Ammon's horn (tissue), 1 donor: ENCODE data around the gene CSNK1G1.
"Not testable (repeated sequence)": the region's sequence is repeated elsewhere in the genome, so short reads cannot be mapped to it uniquely, and the experiment has no call there.

ENCODE experiments used
- DNase-seq: peaks from one replicate; pipeline ENCODE4 v3.0.0-alpha.2; 2016; ENCODE audit warnings: low spot score

CSNK1G1 gene

DNA sequence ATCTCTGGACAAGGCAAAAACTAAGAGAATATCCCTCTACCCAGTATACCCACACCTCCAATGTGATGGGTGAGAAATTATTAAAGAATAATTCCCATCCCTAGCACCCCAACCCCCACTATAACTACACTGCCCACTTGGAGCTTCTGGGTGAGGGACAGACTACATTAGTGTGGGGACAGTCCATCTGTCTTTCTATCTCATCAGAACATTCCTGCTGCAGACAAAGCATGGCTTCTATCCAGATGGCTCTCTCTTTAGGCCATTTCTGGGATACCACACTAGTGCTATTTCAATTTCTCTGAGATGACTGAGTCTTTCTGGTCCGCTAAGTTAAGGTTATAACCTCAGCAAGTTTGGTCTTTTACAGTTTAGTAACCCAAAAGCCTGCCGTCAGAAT is 6.6 kb downstream of the CSNK1G1 start:
- DNase-seq = no peak

DNA sequence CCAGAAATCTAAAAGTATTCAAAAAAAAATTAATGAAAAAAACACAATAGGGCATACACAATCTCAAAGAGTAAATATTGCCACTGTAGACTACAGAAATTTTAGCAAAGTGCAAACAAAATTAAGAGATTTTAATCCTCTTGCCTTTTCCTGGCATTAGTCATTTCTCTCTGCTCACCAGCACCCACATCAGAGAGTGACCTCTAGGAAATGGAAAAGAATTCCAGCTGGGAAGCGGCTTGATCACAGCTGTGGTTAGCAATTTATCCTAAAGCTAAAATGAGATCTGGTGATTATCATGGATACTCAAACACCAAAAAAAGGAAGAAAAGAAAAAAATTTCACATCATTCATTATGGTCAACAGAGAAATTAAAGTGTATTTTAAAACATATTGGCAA is 7.5 kb downstream of the CSNK1G1 start:
- no peak for DNase-seq

DNA sequence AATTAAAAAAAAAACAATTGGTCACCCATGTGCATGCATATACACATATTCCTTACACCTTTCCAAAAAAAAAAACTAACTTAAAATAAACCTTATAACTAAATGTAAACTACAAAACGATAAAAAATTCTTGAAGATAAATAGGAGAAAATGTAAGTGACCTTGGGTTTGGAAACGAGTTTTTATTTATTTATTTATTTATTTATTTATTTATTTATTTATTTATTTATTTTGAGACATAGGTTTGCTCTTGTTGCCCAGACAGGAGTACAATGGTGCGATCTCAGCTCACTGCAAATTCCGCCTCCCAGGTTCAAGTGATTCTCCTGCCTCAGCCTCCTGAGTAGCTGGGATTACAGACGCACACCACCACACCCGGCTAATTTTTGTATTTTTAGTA is 9.7 kb downstream of the CSNK1G1 start:
- not testable (repeated sequence) for DNase-seq

DNA sequence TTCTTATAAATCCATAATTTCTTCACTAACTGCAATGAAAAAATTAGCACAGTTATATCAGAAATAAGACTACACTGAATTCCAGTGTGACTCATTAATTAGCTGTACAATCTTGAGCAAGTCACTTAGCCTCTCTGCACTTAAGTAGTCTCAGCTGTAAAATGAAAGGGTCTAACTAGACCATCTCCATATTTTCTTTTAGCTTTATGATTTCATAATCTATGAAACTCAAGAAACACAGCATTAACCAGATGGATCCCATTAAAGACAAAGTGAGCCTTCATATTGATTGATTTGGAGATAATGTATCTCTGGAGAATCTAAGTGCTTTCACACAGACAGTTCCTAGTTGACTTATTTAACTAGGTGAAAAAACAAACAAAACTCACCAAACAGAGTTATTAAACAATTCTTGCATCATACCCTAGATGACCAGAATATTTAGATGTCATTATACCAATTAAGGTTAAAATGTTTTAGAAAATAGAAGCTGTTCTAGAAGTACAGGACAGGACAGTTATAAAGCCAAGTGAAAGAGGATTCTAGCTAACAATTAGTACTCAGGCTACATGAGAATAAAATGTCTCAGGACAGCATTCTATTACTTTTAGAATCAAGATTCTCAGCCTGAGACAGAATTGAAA is 11.2 kb downstream of the CSNK1G1 start:
- DNase-seq = no peak

DNA sequence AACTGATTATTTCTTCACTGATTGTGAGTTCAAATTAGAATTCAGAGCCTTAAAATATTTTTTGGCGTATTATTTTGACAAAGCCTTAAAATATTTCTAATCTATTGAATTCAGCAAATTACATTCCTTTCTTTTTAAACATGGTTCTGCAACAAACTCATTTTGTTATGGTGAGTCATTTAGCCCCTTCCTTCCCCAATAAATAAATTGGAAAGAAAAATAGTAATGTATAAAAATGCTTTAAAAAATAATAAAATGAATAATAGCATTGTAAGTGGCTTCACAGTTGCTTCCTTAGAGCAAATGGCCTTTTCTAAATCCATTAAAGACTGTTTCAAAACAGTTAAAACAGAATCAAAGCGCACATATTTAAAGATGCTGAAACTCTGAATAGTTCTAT is 12.1 kb downstream of the CSNK1G1 start:
- DNase-seq = no peak

DNA sequence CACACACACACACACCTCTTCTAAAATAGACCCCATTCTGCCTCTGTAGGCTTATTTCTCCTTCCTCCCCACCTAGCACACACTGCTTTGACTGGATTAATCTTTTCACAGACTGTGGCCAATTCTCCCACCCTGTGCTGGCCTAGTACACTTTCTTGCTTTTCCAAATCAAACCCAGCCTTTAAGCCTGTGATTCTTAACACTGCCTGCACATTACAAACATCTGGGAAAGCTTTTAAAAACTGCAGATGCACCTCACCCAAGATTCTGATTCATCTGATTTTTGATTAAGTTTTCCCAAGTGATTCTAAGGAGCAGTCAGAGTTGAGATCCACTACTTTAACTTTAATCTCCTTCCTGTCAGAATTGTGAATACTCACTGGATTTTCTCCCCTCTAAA is 12.8 kb downstream of the CSNK1G1 start:
- DNase-seq = no peak

DNA sequence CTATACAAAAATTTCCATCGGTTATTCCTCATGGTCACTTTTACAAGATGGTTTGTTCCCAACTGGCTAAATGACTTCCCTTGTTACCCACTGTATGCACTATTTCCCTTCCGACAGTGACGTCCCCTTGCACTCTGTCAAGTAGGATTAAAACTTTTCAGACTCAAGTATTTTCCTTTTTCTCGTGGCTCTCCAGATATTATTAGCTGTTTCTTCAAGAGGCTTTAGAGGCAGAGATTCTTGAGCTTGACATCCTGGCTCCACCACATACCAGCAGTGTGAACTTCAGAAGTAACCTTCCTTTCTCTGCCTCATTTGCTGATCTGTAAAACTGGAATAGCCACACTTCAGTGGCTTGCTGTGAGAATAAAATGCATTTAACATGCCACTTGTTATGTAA is 14.0 kb downstream of the CSNK1G1 start:
- no peak for DNase-seq

DNA sequence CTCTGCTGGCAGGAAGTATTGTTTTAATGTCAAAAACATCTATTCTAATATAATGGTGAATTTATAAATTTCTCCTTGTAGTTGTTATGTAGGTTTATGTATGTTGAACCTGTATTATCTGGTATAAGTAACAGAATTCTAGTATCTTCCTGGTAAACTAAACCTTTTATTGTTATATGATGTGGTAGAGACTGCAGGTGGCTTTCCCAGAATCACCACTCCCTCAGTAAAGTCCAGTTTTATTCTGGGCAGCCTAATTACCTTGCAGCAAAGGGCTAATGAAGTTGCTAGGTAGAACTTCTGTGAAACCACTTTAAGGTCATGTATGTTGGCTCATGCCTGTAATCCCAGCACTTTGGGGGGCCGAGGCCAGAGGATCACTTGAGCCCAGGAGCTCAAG is 15.6 kb downstream of the CSNK1G1 start:
- DNase-seq = no peak

DNA sequence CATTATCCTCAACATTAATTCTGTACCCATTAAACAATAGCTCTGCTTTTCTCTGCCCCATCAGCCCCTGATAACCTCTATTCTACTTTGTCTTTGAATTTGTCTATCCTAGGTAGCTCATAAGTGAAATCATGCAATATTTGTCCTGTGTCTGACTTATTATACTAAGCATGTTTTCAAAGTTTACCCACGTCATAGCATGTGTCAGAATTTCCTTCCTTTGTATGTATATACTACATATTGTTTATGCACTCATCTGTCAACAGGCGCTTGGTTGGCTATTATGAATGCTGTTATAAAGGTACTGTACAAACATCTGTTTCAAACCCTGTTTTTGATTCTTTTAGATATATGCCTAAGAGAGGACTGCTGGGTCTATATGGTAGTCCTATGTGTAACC is 18.2 kb downstream of the CSNK1G1 start:
- no peak for DNase-seq

DNA sequence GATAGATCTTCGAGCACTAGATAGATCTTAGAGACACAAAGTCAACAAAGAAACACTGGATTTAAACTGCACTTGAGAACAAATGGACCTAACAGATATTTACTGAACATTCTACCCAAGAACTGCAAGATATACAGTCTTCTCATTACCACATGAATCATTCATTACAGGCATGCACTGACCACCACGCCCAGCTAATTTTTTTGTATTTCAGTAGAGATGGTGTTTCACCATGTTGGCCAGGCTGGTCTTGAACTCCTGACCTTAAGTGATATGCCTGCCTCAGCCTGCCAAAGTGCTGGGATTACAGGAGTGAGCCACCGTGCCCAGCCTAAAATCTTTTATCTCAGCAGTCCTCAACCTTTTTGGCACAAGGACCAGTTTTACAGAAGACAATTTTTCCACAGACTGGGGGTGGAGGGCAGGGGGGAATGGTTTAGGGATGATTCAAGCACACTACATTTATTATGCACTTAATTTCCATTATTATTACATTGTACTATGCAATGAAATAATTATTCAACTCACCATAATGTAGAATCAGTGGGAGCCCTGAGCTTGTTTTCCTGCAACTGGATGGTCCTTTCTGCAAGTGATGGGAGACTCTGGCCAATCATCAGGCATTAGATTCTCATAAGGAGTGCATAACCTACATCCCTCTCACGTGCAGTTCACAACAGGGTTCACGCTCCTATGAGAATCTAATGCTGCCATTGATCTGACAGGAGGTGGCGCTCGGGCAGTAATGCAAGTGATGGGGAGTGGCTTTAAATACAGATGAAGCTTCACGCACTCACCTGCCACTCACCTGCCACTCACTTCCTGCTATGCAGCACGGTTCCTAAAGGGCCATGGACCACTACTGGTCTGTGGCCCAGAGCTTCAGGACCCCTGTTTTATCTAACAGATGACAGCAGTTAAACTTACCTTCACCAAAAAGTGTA is 21.7 kb downstream of the CSNK1G1 start:
- DNase-seq = no peak

DNA sequence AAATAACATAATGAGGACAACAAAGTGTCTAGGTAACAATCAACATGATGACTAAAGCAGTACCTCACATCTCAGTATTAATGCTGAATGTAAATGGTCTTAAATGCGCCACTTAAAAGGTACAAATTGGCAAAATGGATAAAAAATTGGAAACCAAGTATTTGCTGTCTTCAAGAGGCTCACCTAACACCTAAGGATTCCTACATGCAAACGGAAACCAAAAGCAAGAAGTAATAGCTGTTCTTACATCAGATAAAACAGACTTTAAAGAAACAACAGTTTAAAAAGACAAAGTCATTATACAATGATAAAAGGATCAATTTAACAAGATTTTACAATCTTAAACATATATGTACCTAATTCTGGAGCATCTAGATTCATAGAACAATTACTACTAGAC is 22.5 kb downstream of the CSNK1G1 start:
- no peak for DNase-seq

DNA sequence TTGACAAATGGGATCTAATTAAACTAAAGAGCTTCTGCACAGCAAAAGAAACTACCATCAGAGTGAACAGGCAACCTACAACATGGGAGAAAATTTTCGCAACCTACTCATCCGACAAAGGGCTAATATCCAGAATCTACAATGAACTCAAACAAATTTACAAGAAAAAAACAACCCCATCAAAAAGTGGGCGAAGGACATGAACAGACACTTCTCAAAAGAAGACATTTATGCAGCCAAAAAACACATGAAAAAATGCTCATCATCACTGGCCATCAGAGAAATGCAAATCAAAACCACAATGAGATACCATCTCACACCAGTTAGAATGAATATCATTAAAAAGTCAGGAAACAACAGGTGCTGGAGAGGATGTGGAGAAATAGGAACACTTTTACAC is 24.3 kb downstream of the CSNK1G1 start:
- not testable (repeated sequence) for DNase-seq

DNA sequence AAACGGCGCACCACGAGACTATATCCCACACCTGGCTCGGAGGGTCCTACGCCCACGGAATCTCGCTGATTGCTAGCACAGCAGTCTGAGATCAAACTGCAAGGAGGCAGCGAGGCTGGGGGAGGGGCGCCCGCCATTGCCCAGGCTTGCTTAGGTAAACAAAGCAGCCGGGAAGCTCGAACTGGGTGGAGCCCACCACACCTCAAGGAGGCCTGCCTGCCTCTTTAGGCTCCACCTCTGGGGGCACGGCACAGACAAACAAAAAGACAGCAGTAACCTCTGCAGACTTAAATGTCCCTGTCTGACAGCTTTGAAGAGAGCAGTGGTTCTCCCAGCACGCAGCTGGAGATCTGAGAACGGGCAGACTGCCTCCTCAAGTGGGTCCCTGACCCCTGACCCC is 29.0 kb downstream of the CSNK1G1 start:
- DNase-seq = not testable (repeated sequence)

DNA sequence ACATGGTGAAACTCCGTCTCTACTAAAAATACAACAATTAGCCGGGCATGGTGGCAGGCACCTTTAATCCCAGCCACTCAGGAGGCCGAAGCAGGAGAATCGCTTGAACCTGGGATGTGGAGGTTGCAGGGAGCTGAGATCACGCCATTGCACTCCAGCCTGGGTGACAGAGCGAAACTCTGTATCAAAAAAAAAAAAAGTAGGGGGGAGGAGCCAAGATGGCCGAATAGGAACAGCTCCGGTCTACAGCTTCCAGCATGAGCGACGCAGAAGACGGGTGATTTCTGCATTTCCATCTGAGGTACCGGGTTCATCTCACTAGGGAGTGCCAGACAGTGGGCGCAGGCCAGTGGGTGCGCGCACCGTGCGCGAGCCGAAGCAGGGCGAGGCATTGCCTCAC is 29.5 kb downstream of the CSNK1G1 start:
- DNase-seq = not testable (repeated sequence)

DNA sequence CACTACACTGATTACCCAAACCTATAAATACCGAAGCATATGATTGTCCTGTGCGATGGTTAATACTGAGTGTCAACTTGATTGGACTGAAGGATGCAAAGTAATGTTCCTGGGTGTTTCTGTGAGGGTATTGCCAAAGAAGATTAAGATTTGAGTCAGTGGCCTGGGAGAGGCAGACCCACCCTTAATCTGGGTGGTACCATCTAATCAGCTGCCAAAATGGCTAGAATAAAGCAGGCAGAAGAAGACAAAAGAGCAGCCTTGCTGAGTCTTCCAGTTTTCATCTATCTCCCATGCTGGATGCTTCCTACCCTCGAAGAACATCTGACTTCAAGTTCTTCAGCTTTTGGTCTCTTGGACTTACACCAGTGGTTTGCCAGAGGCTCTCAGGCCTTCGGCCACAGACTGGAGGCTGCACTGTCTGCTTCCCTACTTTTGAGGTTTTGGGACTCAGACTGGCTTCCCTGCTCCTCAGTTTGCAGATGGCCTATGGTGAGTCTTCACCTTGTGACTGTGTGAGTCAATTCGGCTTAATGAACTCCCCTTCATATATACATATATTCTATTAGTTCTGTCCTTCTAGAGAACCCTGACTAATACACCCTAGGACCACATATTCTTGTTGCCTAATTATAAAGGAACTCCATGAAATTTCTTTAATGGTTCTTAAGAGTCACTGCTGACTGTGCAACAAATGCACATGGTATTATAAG is 31.7 kb downstream of the CSNK1G1 start:
- DNase-seq = no peak

DNA sequence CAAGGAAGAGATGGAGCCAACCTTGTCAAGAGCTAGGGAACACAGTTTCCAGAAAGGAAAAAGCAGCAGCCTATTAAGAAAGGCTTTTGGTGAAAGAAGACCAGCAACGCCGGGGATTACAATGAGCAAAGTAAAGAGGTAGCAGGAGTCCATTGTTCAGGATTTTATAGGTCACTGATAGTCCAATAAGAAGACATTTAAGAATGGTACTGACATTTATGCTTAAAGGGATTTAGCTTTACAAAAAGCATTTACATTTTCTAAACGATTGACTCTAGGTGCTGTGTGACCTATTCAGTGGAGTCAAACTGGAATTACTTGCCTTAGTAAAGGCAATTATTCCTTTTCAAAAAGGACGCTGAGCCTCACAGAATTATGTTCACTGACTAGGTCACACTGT is 40.8 kb downstream of the CSNK1G1 start:
- DNase-seq = no peak

DNA sequence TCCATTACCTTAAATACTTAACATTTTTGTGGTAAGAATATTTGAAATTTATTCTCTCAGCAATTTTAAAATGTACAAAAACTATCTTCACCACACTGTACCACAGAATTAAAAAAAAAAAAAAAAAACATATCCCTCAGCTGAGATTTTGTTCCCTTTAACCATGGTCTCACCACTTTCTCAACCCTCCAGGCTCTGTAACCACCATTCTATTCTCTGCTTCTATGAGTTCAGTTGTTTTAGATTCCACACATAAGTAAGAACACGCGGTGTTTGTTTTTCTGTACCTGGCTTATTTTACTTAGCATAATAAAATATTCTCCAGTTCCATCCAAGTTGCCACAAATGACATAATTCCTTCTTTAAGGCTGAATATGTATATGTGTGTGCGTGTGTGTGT is 41.5 kb downstream of the CSNK1G1 start:
- no peak for DNase-seq

DNA sequence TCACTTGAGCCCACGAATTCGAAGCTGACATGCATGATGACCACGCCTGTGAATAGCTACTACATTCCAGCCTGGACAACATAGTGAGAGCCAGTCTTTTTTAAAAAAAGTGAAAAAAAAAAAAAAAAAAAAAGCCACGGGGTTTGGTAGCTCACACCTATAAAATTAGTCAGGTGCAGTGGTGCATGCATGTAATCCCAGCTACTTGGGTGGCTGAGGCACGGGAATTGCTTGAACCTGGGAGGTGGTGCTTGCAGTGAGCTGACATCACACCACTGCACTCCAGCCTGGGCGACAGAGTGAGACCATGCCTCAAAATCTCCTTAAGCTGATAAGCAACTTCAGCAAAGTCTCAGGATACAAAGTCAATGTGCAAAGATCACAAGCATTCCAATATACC is 44.4 kb downstream of the CSNK1G1 start:
- no peak for DNase-seq

DNA sequence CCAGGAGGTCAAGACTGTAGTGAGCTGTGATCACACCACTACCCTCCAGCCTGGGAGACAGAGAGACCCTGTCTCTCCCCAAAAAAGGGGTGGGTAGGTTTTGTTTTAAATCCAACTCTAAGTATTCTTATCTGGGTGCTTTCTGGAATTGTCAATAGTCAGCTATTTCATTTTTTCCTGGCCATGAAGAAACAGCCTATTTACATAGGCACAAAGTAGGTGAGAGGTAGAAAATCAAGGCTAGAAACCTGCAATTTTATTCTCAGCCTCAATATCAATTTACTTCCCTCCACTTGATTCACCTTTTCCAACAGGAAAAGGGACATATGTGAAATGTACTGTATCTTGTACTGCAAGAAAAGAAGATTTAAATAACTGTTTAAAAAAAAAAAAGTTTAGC is 45.9 kb downstream of the CSNK1G1 start:
- DNase-seq = no peak

DNA sequence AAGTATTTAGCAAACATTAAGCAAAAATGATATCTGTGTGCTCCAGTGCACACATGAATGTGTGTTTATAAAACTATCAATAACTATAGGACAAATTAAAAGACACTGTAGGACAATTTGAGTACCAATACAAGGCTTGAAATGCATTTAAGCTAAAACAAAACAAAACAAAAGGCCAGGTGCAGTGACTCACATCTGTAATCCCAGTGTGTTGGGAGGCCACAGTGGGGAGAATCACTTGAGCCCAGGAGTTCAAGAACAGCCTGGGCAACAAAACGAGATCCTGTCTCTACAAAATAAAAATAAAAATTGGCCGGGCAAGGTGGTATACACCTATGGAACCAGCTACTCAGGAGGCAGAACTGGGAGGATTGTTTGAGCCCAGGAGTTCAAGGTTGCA is 50.7 kb downstream of the CSNK1G1 start:
- no peak for DNase-seq

DNA sequence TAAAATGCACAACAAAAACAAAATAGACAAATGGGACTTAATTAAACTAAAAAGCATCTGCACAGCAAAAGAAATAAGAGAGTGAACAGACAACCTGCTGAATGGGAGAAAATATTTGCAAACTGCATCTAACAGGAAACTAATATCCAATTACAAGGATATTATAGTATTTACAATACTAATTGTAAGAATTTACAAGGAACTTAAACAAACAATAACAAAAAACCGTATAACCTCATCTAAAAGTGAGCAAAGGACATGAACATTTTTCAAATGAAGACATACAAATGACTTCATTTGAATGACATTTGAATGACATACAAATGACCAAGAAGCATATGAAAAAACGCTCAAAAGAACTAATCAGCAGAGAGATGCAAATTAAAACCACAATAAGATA is 66.4 kb downstream of the CSNK1G1 start:
- no peak for DNase-seq

DNA sequence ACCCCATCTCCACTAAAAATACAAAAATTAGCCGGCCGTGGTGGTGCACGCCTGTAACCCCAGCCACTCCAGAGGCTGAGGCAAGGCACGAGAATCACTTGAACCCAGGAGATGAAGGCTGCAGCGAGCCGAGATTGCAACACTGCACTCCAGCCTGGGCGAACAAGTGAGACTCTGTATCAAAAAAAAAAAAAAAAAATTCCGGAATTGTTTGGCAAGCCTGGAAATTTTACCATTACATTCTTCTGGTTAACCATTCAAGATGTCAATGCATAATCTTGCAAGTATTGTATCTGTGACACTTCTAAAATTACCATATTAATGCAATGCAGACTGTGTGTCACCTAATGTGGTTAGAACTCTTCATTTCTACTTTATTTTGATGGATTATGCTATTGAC is 67.0 kb downstream of the CSNK1G1 start:
- no peak for DNase-seq

DNA sequence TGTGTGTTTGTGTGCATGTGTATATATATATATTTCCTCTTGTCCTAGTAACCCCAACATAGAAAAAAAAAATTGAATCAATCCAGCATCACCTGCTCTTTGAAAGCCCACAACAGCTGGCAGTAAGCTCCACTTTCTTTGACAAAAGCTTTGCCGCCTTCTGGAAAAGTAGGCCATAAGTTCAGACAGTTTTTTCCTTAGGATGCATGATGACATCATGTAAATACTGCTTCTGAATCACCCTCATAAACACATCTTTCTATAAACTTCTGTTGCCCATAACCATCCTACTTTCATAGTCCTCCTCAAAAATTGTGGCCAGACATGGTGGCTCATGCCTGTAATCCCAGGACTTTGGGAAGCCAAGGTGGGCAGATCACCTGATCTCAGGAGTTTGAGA is 67.4 kb downstream of the CSNK1G1 start:
- DNase-seq = no peak
